Left colon (tissue), 2 donors: Measurements from ENCODE around the gene PDLIM7. TPM values are rescaled to one million over a fixed set of nuclear protein-coding genes. Genes with fewer than 3 reads are reported as not detected.
A peak's percentile ranks its signal among the peaks of the same experiment; 100 is the strongest.

Source experiments
- ATAC-seq: fragments of 200-7000 bp; cut with Tn5 transposase; one replicate; pipeline ENCODE4 v1.9.1; 2020; ENCODE audit warnings: mild to moderate bottlenecking, moderate library complexity
- DNase-seq, 2 donors: peaks; one replicate each; pipeline ENCODE4 v3.0.0-alpha.2; 2020
- intact Hi-C, 2 donors: fragments of 100-400 bp; cut with DNase I in 1 of 2; cut with micrococcal nuclease in 1 of 2; formaldehyde crosslinking; loops; one replicate each; pipeline versions ENCODE4 v1.11.2 to v1.14.0; 2022; cut with DNase I, micrococcal nuclease
- total RNA-seq, 2 donors: library from RNA; stranded (reverse); fragmentation: NEBNext Ultra II Directional; extraction: Animal tissue kit (Norgen Biotek cat#: 25700); gene quantifications; one replicate each; pipeline ENCODE4 v1.2.1, GENCODE V29; 2021
- donor health status: DM: no; HTN: no; CAD: no.
- donor health status: DM: yes; HTN: yes; CAD: no.

PDLIM7 gene
- total RNA-seq, 2 donors from 2014 or later, result 12.1 to 56.5 TPM

DNA sequence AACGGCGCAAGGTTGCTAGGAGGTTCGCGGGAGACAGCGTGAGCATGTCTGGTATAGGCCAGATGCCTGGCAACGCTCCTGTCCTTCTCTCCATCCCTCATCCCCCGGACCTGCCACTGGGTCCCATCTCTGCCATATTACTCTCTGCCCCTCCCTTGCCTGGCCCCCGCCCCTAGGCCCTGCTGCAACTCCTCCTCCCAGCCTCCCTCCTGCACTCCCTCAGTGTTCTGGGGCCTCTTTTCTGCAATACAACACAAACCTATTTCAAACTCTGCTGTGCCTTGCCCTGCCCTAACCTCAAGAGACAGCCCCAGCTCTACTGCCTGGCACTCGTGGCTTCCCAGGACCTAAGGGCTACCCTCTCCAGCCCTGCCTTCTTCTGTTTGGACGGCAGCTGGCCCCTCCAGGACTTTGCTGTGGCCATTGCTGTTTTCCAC, 15.0 kb downstream of the PDLIM7 start:
- no peak for ATAC-seq
- no peak for DNase-seq
- intact Hi-C loops, result no loop called here

DNA sequence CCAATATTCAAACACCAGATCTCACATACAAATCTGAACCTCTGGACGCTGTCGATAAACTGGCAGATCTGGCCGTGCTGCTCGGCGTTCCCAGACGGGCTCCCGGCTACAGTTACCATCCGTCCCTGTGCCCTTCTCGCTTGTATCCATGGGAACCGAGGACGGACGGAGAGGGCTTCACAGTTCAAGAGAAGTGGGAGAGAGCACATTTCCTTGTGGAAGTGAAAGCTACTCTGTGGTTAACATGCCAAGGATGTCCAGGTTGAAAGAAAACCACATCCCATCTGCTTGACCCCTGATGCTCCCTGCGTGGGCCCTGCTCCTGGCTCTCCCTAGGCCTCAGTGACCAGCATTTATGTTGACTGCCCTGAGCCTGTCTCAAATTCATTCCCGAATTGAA, 17.6 kb downstream of the PDLIM7 start:
- ATAC-seq (no peak), DNase-seq (no peak)
- intact Hi-C loops, result no loop called here

DNA sequence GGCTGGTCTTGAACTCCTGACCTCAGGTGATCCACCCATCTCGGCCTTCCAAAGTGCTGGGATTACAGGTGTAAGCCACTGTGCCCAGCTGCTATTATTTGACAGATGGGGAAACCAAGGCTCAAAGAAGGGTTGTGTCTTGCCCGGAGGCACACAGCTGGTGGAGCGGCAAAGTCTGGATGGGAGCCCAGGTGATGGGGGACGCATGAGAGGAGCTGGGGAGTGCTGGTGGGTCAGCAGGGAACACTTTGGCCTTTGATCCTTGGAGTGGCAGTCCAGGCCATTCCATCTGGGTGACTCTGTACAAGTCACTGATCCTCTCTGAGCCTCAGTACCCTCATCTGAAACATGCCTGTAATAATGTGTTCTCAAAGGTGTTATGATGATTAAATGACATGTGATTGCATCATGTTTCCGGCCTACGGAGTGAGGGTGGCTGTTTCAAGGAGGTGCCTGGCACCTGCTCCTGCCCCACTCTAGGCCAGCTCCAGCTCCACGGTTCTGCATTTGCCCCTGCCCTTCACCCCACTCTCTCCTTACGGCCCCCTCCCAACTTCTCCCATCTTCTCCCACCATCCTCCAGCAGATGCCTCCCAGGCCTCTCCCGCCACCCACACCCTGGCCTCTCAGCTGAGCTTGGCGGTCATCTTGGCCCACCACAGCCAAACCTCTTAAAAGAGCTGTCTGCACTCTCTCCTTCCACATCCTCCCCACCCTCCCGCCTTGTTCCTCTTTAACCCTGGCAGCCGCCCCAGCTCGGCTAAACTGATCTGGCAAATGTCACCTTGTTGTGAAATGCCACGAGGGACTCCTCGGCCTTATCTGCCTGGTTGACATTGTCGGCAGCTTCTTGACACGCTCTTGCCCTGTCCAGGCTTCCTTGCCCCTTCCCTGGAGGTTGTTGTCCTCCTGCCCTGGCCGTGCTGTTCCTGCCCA, 18.4 kb downstream of the PDLIM7 start:
- intact Hi-C loops, result no loop called here
- peak; percentile 31 for ATAC-seq
- DNase-seq, result peak in 1 of 2 donors; percentile 82

DNA sequence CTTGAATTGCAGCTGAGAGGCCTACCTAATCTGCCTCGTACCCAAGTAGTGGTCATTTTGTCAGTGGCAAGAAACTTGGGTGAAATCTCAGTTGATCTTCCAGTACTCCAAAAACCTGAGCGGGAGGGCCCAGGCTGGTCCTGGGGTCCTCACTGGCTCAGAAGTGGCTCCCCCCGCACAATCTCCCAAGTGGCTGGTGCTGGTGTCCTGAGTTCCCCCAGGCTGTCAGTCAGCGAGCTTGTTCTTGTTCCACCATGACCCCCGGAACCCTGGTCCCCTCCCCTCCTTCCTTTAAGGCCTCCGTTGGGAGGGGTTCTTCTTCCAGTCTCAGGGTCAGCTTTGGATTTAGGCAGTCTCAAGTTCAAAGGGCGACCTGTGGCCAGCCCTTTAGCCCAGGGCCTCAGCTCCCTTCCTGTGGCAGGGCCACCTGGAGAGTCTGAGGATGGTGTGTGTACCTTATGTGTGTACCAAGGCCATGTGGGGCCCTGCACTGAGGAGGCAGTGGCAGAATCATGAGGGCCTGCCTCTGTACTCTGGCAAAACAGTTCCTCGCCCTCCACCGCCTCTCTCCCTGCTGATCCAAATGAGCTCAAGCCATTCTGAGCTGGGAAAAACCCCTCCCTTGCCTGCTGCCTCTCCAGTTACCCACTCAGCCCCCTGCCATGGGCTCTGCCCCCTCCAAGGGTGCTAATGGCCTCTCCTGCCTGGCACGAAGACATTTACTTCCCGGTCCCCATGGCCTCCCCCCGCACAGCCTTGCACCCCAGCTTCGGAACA, 19.5 kb downstream of the PDLIM7 start:
- no peak for DNase-seq
- intact Hi-C loops, result no loop called here
- no peak for ATAC-seq

DNA sequence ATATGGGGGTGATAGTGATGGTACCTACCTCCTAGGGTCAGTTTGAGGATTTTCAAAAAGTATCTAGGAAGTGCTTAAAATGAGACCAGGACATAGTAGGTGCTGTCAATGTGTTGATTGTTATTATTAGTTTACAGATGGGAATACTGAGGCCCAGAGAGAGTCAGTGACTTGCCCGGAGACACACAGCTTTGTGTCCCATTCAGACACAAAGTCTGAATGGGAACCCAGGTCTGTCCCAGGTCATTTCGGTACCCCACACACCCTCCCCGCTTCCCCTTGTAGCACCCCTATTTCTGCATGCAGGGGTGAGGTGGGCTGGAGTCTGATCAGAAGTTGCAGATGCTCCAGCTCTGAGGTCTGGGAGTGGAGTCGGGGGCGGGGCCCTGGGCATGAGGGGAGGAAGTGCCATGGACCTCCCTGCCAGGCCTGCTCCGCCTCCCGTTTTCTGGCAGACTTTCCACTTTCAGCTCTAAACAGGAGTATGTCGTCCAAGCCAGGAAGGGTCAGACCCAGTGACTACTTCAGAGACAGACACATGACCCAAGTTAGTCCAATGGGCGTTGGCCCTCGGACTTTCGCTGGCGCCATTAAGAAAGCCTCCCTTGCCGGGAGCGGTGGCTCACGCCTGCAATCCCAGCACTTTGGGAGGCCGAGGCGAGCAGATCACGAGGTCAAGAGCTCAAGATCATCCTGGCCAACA, 20.7 kb downstream of the PDLIM7 start:
- ATAC-seq (no peak), DNase-seq (peak in 1 of 2 donors; percentile 75)
- intact Hi-C loops, result no loop called here

DNA sequence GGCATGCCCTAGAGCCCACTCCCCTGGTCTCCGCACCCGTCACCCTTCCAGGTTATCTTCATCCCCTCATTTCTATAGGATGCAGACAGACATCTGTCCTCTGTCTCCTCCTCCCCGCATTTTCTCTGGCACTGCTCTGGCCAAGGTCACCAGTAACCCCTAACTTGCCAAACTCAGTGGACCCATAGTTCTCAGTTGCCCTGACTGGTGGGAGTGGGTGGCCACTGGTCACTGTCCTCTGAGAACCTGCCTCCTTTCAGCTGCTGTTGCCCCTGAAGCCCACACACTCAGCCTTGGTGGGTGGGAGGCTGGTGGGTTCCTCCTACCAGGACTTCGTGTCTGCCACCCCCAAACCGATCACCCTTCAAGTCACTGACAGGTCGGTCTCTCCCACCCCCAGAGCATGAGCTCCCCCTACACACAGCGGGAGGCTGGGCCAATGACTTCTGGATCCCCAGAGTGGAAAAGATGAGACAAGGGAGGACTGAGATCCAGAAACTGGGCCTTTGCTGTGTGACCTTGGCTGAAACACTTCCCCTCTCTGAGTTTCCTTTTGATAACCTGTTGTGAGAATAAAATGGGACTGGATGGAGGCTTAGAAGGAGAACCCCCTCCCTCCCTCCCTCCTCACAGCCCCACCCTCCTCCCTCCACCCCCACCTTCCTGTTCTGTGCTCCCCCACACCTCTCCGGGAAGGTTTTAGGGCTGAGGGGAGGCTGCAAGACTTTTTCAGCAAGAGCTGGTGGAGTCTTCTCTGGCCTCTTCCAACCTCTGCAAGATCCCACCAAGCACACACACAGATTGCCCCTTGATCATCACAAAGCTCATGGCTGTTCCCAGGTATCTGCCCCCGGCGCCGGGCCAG, 21.6 kb downstream of the PDLIM7 start:
- intact Hi-C loops, result no loop called here
- DNase-seq, result no peak
- ATAC-seq, result no peak

DNA sequence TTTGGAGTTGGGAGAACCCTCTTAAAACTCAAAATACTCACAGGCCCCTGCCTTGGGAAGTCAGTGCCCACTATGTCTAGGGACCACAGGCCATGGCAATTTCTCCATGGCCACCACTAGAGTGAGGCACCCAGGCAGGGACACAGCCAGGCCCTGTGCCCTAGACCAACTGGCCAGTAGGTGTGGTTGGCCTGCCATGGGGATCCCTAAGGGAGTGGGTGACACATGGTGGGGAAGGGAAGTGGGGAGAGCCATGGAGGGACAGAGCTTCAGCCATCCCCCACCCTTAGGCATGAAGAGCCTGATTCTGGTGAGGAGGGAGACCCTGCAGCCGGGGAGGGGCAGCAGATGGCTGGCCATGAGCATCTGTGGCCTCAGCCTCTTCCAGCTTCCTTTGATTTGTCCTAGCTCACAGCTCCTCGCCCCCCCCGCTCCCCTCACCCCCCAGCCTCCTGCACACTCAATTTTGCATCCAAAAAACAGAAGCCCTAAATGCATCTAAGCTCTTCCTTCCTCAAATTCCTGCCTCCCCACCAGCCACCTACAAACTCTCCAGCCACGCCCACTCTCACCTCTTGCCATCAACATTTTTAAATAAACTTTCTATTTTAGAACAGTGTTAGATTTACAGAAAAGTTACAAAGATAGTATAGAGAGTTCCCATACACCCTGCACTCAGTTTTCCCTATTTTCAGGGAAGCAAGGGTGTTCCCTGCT, 22.4 kb downstream of the PDLIM7 start:
- DNase-seq, result no peak
- ATAC-seq, result no peak
- intact Hi-C loops, result no loop called here

DNA sequence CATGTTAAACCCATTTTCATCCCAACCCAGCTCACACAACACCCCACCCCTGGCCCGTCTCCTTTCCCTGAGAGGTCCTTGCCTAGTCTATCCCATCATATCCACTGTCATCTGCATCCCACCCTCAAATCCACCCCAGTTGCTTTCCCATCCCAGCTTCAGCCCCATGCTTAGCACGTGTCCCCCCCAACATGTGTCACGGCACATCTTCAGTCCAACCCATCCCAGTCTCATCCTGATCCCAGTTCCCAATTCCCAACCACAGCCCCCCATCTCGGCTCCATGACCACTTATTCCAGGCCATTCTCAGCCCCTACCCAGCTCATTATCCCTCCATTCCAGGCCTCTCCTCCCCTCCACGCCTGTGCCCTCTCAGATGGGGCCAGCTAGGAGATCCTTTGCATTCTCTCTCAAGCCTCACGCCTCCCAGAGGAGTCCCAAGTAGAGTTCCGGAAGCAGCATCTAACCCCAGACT, 23.4 kb downstream of the PDLIM7 start:
- intact Hi-C loops, result no loop called here
- DNase-seq (no peak), ATAC-seq (no peak)

DNA sequence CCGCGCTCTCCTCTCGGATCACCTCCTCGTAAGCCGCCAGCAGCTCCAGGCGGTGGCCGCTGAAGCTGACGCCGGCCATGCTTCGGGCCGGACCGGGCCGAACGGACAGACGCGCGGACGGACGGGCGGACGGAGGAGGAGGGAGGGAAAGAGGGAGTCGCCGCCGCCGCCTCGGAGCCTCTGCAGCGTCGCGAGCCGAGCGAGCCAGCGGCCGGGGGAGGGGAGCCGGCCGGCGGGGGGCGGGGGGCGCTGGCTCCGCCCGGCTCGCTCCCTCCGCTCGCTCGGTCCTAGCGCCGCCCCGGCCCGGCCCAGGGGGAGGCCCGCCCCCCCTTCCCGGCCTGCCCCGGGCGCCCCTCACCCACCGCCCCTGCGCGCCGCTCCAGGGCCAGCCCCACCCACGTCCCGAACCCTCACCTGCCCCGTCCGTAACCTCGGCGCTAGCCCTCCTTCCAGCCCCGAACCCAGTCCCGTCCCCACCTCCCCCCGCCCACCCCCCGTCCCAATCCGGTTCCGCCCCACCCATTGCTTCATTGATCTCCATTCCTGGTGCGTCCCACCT, 23.9 kb downstream of the PDLIM7 start, which contains the start of gene DBN1:
Gene DBN1 (minus strand): TSS at position 192 of the 559 bp plus-strand sequence. CDS start 113 bp downstream, at position 79.
- DNase-seq, result no peak
- intact Hi-C loops, result no loop called here
- ATAC-seq, result peak; percentile 58

DNA sequence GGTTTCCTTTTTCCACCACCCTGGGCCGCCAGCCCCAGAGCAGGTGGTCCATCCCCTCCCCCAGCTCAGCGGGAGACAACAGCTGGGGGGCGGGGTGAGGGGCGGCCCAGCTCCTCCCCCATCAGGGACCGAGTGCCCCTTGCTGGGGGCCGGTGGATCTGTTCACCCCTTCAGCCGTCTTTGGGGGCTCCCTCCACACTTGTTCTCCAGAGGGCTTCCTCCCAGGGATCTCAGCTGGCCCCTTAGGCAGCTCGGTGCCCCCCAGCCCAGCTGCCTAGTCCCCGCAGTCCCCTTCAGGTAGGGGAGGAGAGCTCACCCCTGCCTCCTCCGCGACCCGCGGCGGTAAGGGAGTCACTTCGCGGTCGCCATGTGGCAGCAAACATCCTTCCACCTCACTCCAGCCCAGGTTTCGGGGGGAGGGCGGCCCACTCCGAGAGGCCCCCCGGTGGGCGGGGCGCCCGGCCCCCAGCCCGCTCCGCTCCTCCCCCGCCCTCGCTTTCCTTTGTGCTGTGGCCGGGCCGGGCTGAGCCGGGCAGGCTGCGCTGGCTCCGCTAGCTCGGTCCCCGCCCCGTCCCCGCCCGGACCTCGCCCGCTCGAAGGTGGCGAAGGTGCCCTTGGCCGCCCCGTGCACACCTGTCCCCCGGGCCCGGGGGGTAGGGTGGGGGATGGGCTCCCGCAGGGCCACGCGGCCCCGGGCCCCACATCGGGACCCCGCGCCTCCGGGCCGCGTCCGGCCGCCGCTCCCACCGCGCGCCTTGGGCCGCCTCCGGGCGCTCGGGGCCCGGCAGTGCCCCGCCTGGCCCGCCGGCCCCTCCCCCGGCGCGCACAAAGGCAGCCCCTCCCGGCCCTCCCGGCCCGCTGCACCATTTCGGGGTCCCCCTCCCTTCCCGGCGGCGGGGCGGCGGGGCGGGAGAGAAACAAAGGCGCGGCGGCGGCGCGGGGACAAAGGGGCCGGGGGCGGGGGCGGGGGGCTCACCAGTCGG, 24.7 kb downstream of the PDLIM7 start:
- peak in 1 of 2 donors; percentile 55 for DNase-seq
- intact Hi-C loops, result no loop called here
- ATAC-seq, result peak; percentile 76

DNA sequence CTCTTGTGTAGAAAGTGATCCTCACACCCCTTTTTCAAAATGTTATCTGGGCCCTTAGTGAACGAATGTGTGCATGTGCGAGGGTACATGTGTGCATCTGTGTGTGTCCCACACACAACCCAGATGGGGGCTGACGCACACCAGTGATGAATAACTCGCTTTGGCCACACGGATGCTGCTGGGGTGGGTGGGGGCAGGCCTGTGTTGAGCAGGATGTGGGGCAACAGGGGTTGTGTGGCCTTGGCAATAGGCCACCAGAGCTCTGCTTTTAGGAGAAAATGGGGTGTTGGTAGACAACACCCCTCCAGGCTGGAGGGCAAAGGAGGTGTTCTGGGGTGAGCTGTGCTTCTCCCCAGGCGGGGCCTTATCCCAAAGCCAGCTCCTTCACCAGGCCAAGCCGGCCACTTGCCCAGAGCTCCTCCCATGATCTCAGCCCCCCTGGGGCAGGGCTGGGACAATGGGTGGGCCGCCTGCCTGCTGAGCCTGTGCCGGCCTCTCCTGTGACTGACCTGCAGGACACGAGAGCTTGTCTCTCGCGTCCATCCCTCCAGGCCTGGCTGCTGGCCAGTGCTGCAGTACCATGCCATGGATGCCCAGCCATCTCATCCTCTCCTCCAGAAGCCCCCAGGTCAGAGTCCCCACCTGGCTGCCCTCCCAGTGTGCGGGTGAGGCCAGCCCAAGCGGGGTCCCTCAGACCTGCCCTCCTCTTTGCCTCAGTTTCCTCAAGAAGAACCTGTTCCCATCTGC, 25.6 kb downstream of the PDLIM7 start:
- no peak for ATAC-seq
- intact Hi-C loops, result no loop called here
- no peak for DNase-seq

DNA sequence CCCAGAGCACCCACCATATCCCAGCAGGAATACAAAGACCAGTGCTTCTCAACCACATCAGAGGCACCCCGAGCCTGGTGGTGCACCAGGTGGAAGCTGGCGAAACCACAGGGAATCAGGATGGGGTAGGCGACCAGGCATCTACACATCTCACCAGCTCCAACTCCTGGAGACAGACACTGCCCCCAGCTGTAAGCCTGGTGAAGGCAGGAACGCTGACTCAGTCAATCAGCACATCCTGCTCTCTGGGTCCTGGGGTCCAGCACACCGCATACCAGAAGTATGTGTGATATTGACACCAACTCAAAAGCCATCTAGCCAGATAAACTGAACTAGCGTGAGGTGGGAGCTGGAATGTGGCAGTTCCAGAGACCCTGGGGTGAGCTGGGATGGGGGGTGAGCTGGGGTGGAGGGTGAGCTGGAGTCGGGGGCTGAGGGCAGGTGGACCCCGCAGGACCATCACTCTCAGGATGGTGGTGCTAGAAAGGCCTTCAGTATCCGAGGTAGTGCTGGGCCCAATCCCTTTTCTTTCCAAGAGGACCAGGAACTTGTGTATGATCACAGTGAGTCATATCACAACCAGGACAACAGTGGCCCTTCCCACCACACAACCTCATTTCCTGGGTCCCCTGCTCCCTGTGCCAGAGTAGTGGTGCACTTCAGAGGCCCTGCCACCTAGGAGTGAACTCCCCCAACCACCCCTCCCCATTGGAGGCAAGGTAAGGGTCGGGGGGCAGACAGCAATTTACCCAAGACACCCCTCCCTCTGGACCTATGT, 26.5 kb downstream of the PDLIM7 start:
- DNase-seq, result no peak
- intact Hi-C loops, result no loop called here
- no peak for ATAC-seq

DNA sequence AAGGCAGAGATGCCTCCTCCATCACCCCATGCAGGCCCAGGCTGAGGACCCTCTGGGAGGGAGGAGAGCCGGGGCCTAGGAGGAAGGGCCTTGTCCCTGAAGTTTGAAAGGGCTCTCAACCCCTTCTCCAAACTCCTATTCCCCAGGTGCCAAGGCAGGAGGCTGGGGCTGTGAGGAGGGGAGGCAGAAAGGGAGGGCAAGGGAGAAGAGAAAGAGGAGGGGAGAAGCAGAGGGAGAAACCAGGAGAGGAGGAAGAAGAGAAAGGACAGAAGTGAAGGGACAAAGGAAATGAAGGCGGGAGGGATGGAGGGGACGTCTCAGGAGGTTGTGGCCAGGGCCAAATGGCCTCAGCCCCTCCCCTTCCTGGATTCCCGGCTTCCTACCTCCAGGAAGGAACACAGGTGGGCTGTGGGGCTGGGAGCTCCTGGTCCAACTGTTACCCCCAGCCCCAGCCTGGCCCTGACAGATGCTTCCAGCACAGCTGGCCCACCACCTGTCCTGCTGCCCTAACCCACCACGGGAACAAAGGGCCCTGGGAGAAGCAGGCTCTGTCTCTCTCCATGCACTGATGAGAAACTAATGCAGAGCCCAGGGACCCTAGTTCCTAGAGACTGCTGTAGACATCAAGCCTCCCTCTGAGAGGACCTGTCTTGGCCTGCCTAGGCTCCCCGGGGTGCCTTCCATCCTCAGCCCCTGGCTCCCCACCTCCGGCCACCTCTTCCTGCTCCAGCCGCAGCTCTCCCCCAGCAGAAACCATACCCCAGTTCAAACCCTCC, 27.5 kb downstream of the PDLIM7 start:
- intact Hi-C loops, result no loop called here
- no peak for ATAC-seq
- DNase-seq, result no peak
